PC-9 (cell line): ENCODE data around the gene PGBD4. TPM values are rescaled to one million over a fixed set of nuclear protein-coding genes. Genes with fewer than 3 reads are reported as not detected.

ENCODE experiments used
- BruUV-seq: library from RNA; stranded (reverse); fragments of 400-500 nt; replicated peaks from 2 replicates; lab custom pipeline; 2021; lab: Mats Ljungman, UMichigan
- CTCF ChIA-PET: fragments of 300-600 bp; sonication (Branson Sonifier 250); formaldehyde crosslinking; loops from one replicate; lab custom pipeline; 2022; ENCODE audit warnings: antibody characterized with exemption; lab: Charles Lee
- POLR2A ChIA-PET: fragments of 300-600 bp; sonication (Branson Sonifier 250); formaldehyde crosslinking; loops from one replicate; lab custom pipeline; 2022; ENCODE audit warnings: antibody characterized with exemption; ENCODE audit not compliant: unreplicated experiment; lab: Charles Lee
- DNase-seq, 2 experiments: peaks; one replicate each; pipeline versions ENCODE4 v3.0.0 to v3.0.0-alpha.2; 2015 to 2022; ENCODE audit warnings: mixed read lengths in 1 of 2
- H2AFZ ChIP-seq: fragments of 200-600 bp; sonication (generic); 2 replicates; pipeline ENCODE4 v1.8.1; 2017; ENCODE audit warnings: antibody characterized with exemption
- H3F3A ChIP-seq: fragments of 200-600 bp; sonication (generic); 2 replicates; pipeline ENCODE4 v1.8.1; 2017; ENCODE audit warnings: antibody characterized with exemption, mild to moderate bottlenecking, low read depth; ENCODE audit not compliant: insufficient read depth
- H3K27ac ChIP-seq: fragments of 200-600 bp; sonication (generic); 2 replicates; pipeline ENCODE4 v1.6.1; 2016; ENCODE audit warnings: mixed run types
- H3K27me3 ChIP-seq: fragments of 200-600 bp; sonication (generic); 2 replicates; pipeline ENCODE4 v1.6.1; 2016; ENCODE audit warnings: low read depth, mixed run types; ENCODE audit not compliant: insufficient read depth
- H3K36me3 ChIP-seq: fragments of 200-600 bp; sonication (generic); 2 replicates; pipeline ENCODE4 v1.6.1; 2016; ENCODE audit warnings: low read depth, mixed run types
- H3K4me1 ChIP-seq: fragments of 200-600 bp; sonication (generic); replicated peaks from 2 replicates; pipeline ENCODE4 v1.6.1; 2016; ENCODE audit warnings: mixed run types; ENCODE audit not compliant: insufficient read depth
- H3K4me2 ChIP-seq: fragments of 200-600 bp; sonication (generic); 2 replicates; pipeline ENCODE4 v1.6.1; 2017; ENCODE audit warnings: mixed run types
- H3K4me3 ChIP-seq: fragments of 200-600 bp; sonication (generic); 2 replicates; pipeline ENCODE4 v1.6.1; 2016; ENCODE audit warnings: mixed run types
- H3K79me2 ChIP-seq: fragments of 200-600 bp; sonication (generic); 2 replicates; pipeline ENCODE4 v1.6.1; 2017; ENCODE audit warnings: low read depth, mixed run types
- H3K9me2 ChIP-seq: fragments of 200-600 bp; sonication (generic); 2 replicates; pipeline ENCODE4 v1.8.1; 2017; ENCODE audit warnings: mild to moderate bottlenecking; ENCODE audit not compliant: insufficient read depth
- H3K9me3 ChIP-seq: fragments of 200-600 bp; sonication (generic); 2 replicates; pipeline ENCODE4 v1.8.1; 2016; ENCODE audit warnings: low read depth; ENCODE audit not compliant: insufficient read depth
- H4K20me1 ChIP-seq: fragments of 200-600 bp; sonication (generic); 2 replicates; pipeline ENCODE4 v1.8.1; 2017; ENCODE audit not compliant: insufficient read depth
- CTCF ChIP-seq: fragments of 200-600 bp; sonication (generic); conservative IDR thresholded peaks from 2 replicates; pipeline ENCODE4 v1.6.1; 2017; ENCODE audit warnings: mixed run types, antibody characterized with exemption, mild to moderate bottlenecking, moderate library complexity
- EZH2 ChIP-seq: fragments of 200-600 bp; sonication (generic); IDR thresholded peaks from 2 replicates; pipeline ENCODE4 v1.8.0; 2017; ENCODE audit warnings: antibody characterized with exemption, low read depth
- intact Hi-C: fragments of 100-400 bp; cut with micrococcal nuclease; formaldehyde crosslinking; loops from one replicate; pipeline ENCODE4 v1.10.0; 2022; ENCODE audit not compliant: unreplicated experiment
- total RNA-seq: library from RNA; stranded (reverse); gene quantifications from 2 replicates; pipeline ENCODE4 v1.2.3, GENCODE V29; 2021

PGBD4 gene
- total RNA-seq, 1 experiment from 2014 or later = 2.0 TPM

GRCh38 chr15:34059946-34060345 is 41.9 kb upstream of the PGBD4 start:
- intact Hi-C loops = no loop called here
- no peaks in the 10 kb centered on the region for H4K20me1 ChIP-seq
- H3K27ac ChIP-seq = no peak overlapping the region
- TF ChIP-seq EZH2 (no peak), CTCF (no peak)
- no peaks in the 10 kb centered on the region for H3F3A ChIP-seq
- ChIA-PET CTCF (interaction anchor here (0.6 kb wide), 1 partner anchor 150 kb away, joined by 4 read pairs; the partner anchor contains the start of gene KATNBL1), POLR2A (no interaction called here)
- DNase-seq = no peak
- BruUV-seq = no TSS peak
- no peaks in the 10 kb centered on the region for H3K4me1 ChIP-seq
- H3K4me3 ChIP-seq = no peak overlapping the region
- no peaks in the 10 kb centered on the region for H3K9me3 ChIP-seq
- H3K4me2 ChIP-seq = no peak overlapping the region
- H3K79me2 ChIP-seq = no peaks in the 10 kb centered on the region
- H2AFZ ChIP-seq = no peak overlapping the region
- no peaks in the 10 kb centered on the region for H3K36me3 ChIP-seq
- no peaks in the 10 kb centered on the region for H3K9me2 ChIP-seq
- no peaks in the 10 kb centered on the region for H3K27me3 ChIP-seq

DNA sequence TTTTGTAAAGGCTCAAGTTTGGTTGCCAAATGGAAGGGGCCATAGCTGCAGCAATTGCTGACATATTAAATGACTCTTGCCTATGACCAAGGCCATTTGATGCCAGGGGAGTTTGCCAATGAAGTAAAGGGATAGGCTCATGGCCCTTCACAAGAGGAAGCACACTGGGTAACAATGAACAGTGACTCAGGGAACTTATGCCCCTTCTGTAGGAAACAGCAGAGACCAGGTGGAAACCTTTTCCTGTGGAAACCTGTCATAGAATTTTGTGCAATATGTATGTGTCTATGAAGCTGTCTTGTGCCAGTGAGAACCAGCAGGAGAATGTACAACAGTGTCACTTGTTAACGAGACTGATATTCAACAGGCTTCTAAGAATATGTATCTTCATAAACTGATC is 37.4 kb upstream of the PGBD4 start:
- no peaks in the 10 kb centered on the region for H3K4me1 ChIP-seq
- H3K9me2 ChIP-seq = no peaks in the 10 kb centered on the region
- ChIA-PET POLR2A (no interaction called here), CTCF (interaction anchor here (0.6 kb wide), 1 partner anchor 365 kb away, joined by 7 read pairs; no protein-coding TSS in a partner anchor)
- no peak overlapping the region for H2AFZ ChIP-seq
- BruUV-seq = no TSS peak
- no peaks in the 10 kb centered on the region for H3K9me3 ChIP-seq
- H3K4me2 ChIP-seq = no peak overlapping the region
- H3K27ac ChIP-seq = no peak overlapping the region
- H3F3A ChIP-seq = no peaks in the 10 kb centered on the region
- no peaks in the 10 kb centered on the region for H3K79me2 ChIP-seq
- TF ChIP-seq EZH2 = no peak
- TF ChIP-seq CTCF = no peak
- no peaks in the 10 kb centered on the region for H3K36me3 ChIP-seq
- H3K27me3 ChIP-seq = no peaks in the 10 kb centered on the region
- H4K20me1 ChIP-seq = no peaks in the 10 kb centered on the region
- intact Hi-C loops = no loop called here
- H3K4me3 ChIP-seq = no peak overlapping the region
- DNase-seq = no peak

DNA sequence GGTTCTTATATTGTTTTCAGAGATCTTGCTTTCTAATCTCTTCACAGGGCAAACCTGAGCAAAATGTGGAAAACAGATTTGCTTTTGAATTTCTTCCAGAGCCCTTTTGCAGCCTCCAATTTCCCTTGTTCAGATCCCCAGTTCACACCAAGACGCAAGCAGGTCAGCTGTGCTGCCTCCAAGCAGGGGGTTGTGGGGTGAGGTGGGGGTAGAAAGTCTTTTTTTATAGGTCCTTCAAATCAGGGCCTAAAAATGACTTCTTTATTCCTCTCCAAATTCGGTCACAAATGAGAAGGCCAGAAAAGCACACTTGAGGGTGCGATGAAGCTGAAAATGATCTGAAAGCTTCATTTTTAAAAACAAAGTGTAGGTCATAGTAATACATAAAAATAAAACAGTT is 36.6 kb upstream of the PGBD4 start:
- Histone ChIP-seq H3K79me2 (no peaks in the 10 kb centered on the region), H3K27ac (no peak overlapping the region), H3F3A (no peaks in the 10 kb centered on the region), H3K4me3 (no peak overlapping the region), H3K27me3 (no peaks in the 10 kb centered on the region), H4K20me1 (no peaks in the 10 kb centered on the region), H3K4me2 (no peak overlapping the region), H3K9me2 (no peaks in the 10 kb centered on the region), H3K4me1 (no peaks in the 10 kb centered on the region), H3K36me3 (no peaks in the 10 kb centered on the region), H3K9me3 (no peaks in the 10 kb centered on the region), H2AFZ (no peak overlapping the region)
- no TSS peak for BruUV-seq
- POLR2A ChIA-PET = no interaction called here
- intact Hi-C loops = no loop called here
- TF ChIP-seq CTCF = no peak
- no peak for TF ChIP-seq EZH2
- DNase-seq = no peak
- CTCF ChIA-PET = no interaction called here
